ENCODE results near the gene CLDN3. TPM values are rescaled to one million over a fixed set of nuclear protein-coding genes. Genes with fewer than 3 reads are reported as not detected.

CLDN3 gene
- total and polyA plus RNA-seq, 12 donors = not detected

DNA sequence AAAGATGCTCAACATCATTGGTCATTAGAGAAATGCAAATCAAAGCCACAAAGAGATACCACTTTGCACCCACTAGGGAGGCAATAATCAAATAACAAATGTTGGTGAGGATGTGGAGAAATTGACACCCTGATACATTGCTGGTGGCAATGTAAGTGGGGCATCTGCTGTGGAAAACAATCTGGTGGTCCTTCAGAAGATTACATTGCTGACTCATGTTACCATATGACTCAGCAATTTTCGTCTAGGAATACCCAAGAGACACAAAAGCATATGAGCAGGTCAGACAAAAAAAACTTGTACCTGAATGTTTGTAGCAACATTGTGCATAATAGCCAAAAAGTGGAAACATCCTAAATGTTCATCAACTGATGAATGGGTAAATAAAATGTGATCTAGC, 4.9 kb upstream of the CLDN3 start:
- Histone ChIP-seq H3K27me3 (peaks cover 9 to 48% (median 42%) of the 10 kb centered on the region in 7 donors), H3K9me3 (no peaks in the 10 kb centered on the region), H3K4me1 (peaks cover 0 to 9% (median 6%) of the 10 kb centered on the region in 9 donors), H3K27ac (no peak overlapping the region), H3K36me3 (no peaks in the 10 kb centered on the region), H3K4me3 (no peak overlapping the region)
- TF ChIP-seq, protein P1, sequence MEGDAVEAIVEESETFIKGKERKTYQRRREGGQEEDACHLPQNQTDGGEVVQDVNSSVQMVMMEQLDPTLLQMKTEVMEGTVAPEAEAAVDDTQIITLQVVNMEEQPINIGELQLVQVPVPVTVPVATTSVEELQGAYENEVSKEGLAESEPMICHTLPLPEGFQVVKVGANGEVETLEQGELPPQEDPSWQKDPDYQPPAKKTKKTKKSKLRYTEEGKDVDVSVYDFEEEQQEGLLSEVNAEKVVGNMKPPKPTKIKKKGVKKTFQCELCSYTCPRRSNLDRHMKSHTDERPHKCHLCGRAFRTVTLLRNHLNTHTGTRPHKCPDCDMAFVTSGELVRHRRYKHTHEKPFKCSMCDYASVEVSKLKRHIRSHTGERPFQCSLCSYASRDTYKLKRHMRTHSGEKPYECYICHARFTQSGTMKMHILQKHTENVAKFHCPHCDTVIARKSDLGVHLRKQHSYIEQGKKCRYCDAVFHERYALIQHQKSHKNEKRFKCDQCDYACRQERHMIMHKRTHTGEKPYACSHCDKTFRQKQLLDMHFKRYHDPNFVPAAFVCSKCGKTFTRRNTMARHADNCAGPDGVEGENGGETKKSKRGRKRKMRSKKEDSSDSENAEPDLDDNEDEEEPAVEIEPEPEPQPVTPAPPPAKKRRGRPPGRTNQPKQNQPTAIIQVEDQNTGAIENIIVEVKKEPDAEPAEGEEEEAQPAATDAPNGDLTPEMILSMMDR (IDR thresholded peaks at IDR 0.05) = no peak
- ATAC-seq = no peak
- intact Hi-C loops (cut with DNase I) = no loop called here
- 3 to 8% methylated on average over 1 of the region's 1 CpG for WGBS, 2 donors
- DNase-seq = no peak

GRCh38 chr7:73773700-73774517, 3.8 kb upstream of the CLDN3 start:
- 78 to 87% methylated on average over 6 of the region's 6 CpGs for WGBS, 2 donors
- Histone ChIP-seq H3K4me1 (peaks cover 0 to 15% (median 6%) of the 10 kb centered on the region in 9 donors), H3K4me3 (no peak overlapping the region), H3K36me3 (no peaks in the 10 kb centered on the region), H3K27me3 (peaks cover 13 to 59% (median 52%) of the 10 kb centered on the region in 7 donors), H3K27ac (no peak overlapping the region), H3K9me3 (no peaks in the 10 kb centered on the region)
- ATAC-seq = no peak
- intact Hi-C loops (cut with DNase I) = no loop called here
- TF ChIP-seq, protein P1 (IDR thresholded peaks at IDR 0.05) = no peak
- no peak for DNase-seq

DNA sequence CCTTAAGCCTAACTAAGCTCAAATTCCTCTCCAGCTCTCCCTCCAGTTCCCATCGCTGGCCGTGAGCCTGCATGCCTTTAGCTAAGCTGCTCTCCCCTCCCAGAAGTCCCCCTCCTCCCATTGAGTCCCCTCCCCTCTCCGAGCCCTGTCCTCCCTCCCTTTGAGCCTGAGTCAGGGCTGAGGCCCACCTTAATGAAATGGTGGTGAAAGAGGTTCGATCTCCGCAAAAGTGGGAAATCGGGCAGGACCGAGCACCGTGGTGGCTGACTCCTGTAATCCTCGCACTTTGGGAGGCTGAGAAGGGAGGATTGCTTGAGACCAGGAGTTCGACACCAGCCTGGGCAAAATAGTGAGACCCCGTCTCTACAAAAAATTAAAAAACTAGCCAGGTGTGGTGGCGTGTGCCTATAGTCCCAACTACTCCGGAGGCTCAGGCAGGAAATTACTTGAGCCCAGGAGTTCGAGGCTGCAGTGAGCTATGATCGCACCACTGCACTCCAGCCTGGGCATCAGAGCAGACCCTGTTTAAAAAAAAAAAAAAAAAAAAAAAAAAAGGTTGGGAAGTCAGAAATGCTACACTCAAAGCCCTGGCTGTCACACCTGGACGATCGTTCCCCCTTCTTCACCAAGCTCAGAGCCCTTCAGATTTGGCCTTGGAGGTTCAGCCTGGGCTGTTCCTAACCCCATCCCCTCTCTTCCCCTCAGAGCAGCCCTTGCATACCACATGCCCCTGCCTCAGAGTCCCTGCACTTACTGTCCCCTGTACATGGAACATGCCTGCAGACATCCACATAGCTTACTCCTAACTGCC, 995 bp upstream of the CLDN3 start:
- peaks cover 0 to 19% (median 6%) of the 10 kb centered on the region in 9 donors for H3K4me1 ChIP-seq
- H3K9me3 ChIP-seq = no peaks in the 10 kb centered on the region
- H3K27ac ChIP-seq = no peak overlapping the region
- no peaks in the 10 kb centered on the region for H3K36me3 ChIP-seq
- TF ChIP-seq, protein P1 (IDR thresholded peaks at IDR 0.05) = no peak
- WGBS, 2 donors = 61 to 63% methylated on average over 17 of the region's 17 CpGs
- H3K4me3 ChIP-seq = peak overlapping the region in 1 of 10 donors; percentile 7
- ATAC-seq (no peak), DNase-seq (no peak)
- H3K27me3 ChIP-seq = peaks cover 13 to 82% (median 66%) of the 10 kb centered on the region in 7 donors
- intact Hi-C loops (cut with DNase I) = no loop called here

- intact Hi-C loops (cut with DNase I) = no loop called here
- H3K27ac ChIP-seq = no peak overlapping the region
- H3K27me3 ChIP-seq = peaks cover 13 to 86% (median 71%) of the 10 kb centered on the region in 7 donors
- peak overlapping the region in 1 of 10 donors; percentile 18 for H3K4me3 ChIP-seq
- no peaks in the 10 kb centered on the region for H3K9me3 ChIP-seq
- 14 to 19% methylated on average over 47 to 49 of the region's 49 CpGs for WGBS, 2 donors
- no peaks in the 10 kb centered on the region for H3K36me3 ChIP-seq
- DNase-seq (no peak), ATAC-seq (peak in 1 of 8 donors; percentile 11)
- TF ChIP-seq, protein P1 (IDR thresholded peaks at IDR 0.05) = no peak
- H3K4me1 ChIP-seq = peaks cover 0 to 19% (median 6%) of the 10 kb centered on the region in 9 donors
These were observed 529 bp downstream of the CLDN3 start for GRCh38 chr7:73769481-73770001.

All from heart right ventricle (tissue), 16 donors.